Naive thymus-derived CD8-positive, alpha-beta T cell (primary cell): ENCODE data around the gene ARL17A. TPM values are rescaled to one million over a fixed set of nuclear protein-coding genes. Genes with fewer than 3 reads are reported as not detected.
"Not testable (repeated sequence)": the region's sequence is repeated elsewhere in the genome, so short reads cannot be mapped to it uniquely, and the experiment has no call there.

ENCODE experiments used
- ATAC-seq, 2 donors: fragments of 150-1000 bp; cut with Tn5 transposase in 1 of 2; sonication (Bioruptor Pico), chemical (Tn5 transposase) in 1 of 2; 1 replicate in 1 of 2; 2 replicates in 1 of 2; pipeline ENCODE4 v1.10.0; 2021; ENCODE audit warnings: mild to moderate bottlenecking in 2 of 2, moderate library complexity in 2 of 2
- POLR2A ChIA-PET: fragments of 350-600 bp; sonication (Branson Sonifier 250); formaldehyde crosslinking; loops from one replicate; lab custom pipeline; 2021; ENCODE audit warnings: antibody characterized with exemption; lab: Charles Lee
- DNase-seq, 10 donors: peaks; one replicate each; pipeline versions ENCODE4 v3.0.0 to v3.0.0-alpha.2; 2020 to 2022
- H3K27ac Mint-ChIP-seq, 10 donors: one replicate each; pipeline ENCODE4 v1.8.0; 2020 to 2022; ENCODE audit warnings: mild to moderate bottlenecking in 10 of 10, mixed read lengths in 10 of 10, moderate library complexity in 4 of 10, inconsistent platforms in 1 of 10
- H3K27me3 Mint-ChIP-seq, 5 donors: one replicate each; pipeline ENCODE4 v1.8.0; 2021 to 2022; ENCODE audit warnings: mixed read lengths in 5 of 5
- H3K36me3 Mint-ChIP-seq, 3 donors: one replicate each; pipeline ENCODE4 v1.8.0; 2020 to 2022; ENCODE audit warnings: mixed read lengths in 3 of 3, mild to moderate bottlenecking in 2 of 3, inconsistent platforms in 1 of 3
- H3K4me1 Mint-ChIP-seq, 4 donors: one replicate each; pipeline ENCODE4 v1.8.0; 2021 to 2022; ENCODE audit warnings: mixed read lengths in 4 of 4
- H3K4me3 Mint-ChIP-seq, 10 donors: one replicate each; pipeline ENCODE4 v1.8.0; 2020 to 2022; ENCODE audit warnings: mild to moderate bottlenecking in 10 of 10, mixed read lengths in 10 of 10, moderate library complexity in 6 of 10, inconsistent platforms in 1 of 10
- H3K9me3 Mint-ChIP-seq, 9 donors: one replicate each; pipeline ENCODE4 v1.8.0; 2020 to 2022; ENCODE audit warnings: mixed read lengths in 9 of 9, mild to moderate bottlenecking in 3 of 9, inconsistent platforms in 1 of 9, moderate library complexity in 1 of 9
- polyA plus RNA-seq, 3 donors: library from polyadenylated mRNA; unstranded; fragments of 300-500 nt; fragmentation: Illumina TruSeq; gene quantifications; one replicate each; pipeline ENCODE4 v1.2.3, GENCODE V29; 2021
- total RNA-seq, 8 experiments: library from RNA in 2 of 8; stranded (reverse) in 2 of 8; gene quantifications; one replicate each; pipeline ENCODE4 v1.2.3 and lab custom pipeline; 2021 to 2026

The ARL17A gene
- total RNA-seq (10 to 100 TPM; 27.3 to 32.2 TPM), polyA plus RNA-seq (1 to 10 TPM; 5.2 to 9.4 (median 6.4) TPM), total RNA-seq (lab: John Stamatoyannopoulos, UW) (1.5 to 20.7 (median 8.8) reads per million in 6 experiments)

DNA sequence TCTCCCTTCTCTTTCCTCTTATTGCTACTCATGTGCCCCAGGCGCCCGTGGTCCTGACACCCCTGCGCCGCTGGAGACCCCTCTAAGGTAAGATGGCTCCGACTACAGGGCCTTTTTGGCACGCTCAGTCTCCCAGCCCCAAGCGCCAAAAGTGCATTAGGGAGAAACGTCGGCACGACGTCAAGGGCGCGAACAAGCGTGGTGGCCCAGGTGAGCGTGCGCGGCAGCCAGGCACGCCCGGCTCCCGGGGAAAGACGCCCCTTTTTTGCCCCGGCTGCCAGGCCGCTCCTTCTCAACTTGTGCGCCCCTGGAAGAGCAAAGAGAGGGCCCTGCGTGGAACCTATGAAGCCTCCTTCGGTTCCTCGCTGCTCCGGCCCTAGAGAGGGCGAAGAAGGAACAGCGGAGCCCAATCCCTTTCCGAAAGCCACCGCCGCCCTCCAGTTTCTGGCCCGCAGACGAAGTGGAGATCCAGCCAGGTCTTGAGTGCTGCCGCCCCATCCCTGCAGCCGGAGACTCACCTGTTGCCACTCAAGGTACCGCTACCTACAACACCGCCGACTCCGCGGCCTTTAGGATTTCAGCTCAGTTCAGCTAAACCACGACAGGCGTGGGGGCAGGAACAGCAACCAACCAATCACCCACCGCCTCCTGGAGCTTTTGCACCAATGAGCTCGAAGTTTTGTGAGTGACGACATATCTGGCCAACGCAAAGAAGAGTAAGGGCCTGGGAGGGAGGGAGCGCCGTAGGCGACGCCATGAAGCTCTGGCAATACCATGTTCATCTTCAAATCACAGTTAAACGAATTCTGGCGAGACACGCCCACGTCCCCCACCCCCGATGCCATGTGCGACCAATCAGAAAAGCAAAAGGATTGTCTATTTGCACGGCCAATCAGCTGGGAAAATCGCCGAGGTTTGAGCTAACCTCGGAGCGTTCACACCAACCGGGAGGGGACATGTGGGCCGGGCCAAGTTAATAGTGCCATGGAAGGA is at the start of gene ARL17A:
Gene ARL17A (minus strand): TSS at position 609 of the 993 bp plus-strand sequence. CDS start 3,369 bp downstream, outside the sequence.
- ATAC-seq (peak; percentile 83 to 88), DNase-seq (peak; percentile 49 to 94 (median 82))
- H3K27me3 Mint-ChIP-seq, POLR2A ChIA-PET, H3K4me1 Mint-ChIP-seq, H3K9me3 Mint-ChIP-seq, H3K36me3 Mint-ChIP-seq: not testable (repeated sequence)
- peak within 1 kb of the TSS in 9 of 10 donors; percentile 33 to 78 (median 50) for H3K4me3 Mint-ChIP-seq
- peak within 1 kb of the TSS in 2 of 10 donors; percentile 49 to 71 for H3K27ac Mint-ChIP-seq

DNA sequence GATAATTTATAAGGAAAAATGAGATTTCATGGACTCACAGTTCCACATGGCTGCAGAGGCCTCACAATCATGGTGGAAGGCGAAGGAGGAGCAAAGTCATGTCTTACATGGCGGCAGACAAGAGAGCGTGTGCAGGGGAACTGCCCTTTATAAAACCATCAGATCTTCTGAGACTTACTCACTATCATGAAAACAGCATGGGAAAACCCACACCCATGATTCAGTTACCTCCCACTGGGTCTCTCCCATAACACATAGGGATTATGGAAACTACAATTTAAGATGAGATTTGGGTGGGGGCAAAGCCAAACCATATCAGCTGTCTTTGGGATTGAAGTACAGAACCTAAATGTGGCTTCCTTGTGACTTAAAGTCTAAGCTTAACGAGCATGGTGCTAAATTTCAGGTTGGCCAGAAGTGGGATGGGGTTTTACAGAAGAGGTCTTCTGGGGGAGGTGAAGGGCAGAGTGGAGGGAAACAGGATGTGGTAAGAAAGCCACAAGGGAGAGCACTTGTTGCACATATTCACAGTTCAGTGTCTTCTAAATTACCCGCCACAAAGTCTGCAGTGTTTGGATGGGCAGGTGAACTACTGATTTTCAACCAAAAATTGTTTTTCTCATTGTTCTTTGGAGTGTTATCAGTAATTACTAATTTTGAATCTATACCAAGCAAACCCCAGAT is 49.4 kb upstream of the ARL17A start:
- H3K27me3 Mint-ChIP-seq, H3K36me3 Mint-ChIP-seq, H3K27ac Mint-ChIP-seq, H3K9me3 Mint-ChIP-seq, POLR2A ChIA-PET, DNase-seq, H3K4me1 Mint-ChIP-seq, H3K4me3 Mint-ChIP-seq: not testable (repeated sequence)
- ATAC-seq, result peak; percentile 96 to 98

DNA sequence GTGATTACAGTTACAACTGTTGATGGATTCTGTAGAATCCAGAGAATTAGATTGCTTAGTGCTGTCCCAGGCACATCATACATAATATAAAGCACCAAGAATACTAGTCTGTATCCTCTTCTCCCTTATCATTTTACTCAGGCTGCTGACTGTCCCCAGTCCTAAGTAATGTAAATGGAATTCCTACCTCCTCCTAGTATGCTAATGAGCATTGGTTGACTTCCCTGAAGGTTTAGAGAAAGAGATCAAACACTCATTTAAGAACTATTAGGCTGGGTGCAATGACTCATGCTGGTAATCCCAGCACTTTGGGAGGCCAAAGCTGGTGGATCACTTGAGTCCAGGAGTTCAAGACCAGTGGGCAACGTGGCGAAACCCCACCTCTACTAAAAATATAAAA is 48.0 kb upstream of the ARL17A start:
- H3K4me3 Mint-ChIP-seq, POLR2A ChIA-PET, ATAC-seq, H3K36me3 Mint-ChIP-seq, H3K27ac Mint-ChIP-seq, H3K9me3 Mint-ChIP-seq, DNase-seq, H3K4me1 Mint-ChIP-seq, H3K27me3 Mint-ChIP-seq: not testable (repeated sequence)

DNA sequence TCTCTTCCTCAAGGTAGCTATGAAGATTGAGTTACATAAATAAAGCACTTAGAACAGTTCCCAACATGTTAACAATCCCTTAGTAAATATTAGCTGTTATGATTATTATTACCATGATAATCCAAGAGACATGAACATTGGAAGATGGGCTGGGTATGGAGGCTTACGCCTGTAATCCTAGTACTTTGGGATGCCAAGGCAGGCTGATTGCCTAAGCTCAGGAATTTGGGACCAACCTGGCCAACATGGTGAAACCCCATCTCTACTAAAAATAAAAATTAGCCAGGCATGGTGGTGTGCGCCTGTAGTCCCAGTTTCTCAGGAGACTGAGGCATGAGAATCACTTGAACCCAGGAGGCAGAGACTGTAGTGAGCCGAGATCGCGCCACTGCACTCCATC is 45.2 kb upstream of the ARL17A start:
- H3K9me3 Mint-ChIP-seq, H3K4me3 Mint-ChIP-seq, H3K4me1 Mint-ChIP-seq, H3K36me3 Mint-ChIP-seq, ATAC-seq, H3K27ac Mint-ChIP-seq, H3K27me3 Mint-ChIP-seq, DNase-seq, POLR2A ChIA-PET: not testable (repeated sequence)

DNA sequence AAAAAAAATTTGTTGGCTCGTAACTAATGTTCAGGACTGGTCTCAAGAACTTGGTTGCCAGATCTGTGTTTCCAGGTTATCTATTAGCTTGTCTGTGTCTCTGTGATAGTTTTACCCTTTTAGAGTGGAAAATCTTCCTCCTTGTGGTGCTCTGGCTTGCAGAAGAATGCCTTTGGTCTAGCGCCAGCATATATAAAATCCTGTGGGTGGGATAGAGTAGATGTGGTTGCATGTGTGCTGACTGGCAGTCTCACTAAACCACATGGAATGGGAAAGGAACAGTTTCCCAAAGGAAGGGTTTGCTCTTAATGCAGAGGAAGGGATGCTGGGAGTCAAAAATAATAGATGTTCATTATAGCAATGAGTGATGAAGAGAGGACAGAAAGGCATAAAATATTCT is 44.3 kb upstream of the ARL17A start:
- ATAC-seq, H3K36me3 Mint-ChIP-seq, H3K27ac Mint-ChIP-seq, H3K4me3 Mint-ChIP-seq, DNase-seq, H3K9me3 Mint-ChIP-seq, H3K27me3 Mint-ChIP-seq, H3K4me1 Mint-ChIP-seq, POLR2A ChIA-PET: not testable (repeated sequence)

DNA sequence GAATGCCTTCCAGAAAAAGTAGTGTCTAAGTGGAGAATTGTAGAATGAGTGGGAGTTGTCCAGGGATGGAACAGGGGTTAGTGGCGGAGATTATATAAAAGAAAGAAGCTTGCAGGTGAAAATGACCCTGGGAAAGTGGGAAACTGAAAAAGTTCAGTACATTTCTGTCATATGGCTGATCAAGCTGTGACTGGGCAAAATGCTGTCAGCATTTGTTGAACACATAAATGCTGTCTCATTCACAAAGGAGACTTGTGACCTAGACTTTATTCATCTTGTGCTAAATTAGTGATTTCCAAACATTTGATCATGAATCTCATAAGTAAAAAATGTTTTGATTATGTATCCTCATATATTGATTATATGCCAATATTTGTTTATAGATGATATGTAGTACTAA is 39.5 kb upstream of the ARL17A start:
- H3K4me3 Mint-ChIP-seq, H3K9me3 Mint-ChIP-seq, POLR2A ChIA-PET, DNase-seq, H3K27ac Mint-ChIP-seq, H3K36me3 Mint-ChIP-seq, H3K4me1 Mint-ChIP-seq, ATAC-seq, H3K27me3 Mint-ChIP-seq: not testable (repeated sequence)

DNA sequence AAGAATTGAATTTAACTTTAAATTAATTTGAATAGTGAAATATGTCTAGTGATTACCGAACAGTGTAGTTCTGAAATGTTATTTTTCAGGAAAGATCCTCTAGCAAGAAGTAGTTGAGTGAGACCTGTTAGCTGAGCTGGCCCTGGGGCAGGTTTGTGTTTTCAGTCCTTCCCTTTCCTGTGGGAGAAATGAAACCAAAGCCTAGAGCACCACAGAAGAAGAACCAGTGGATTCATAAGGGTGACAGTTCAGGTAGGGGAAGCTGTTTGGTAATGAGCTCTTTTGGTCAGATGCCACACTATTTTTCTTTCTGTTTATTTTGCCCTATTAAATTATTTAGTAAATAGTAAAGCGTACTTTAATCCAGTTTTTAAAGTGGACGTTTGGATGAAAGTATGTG is 37.6 kb upstream of the ARL17A start:
- H3K27me3 Mint-ChIP-seq, ATAC-seq, H3K27ac Mint-ChIP-seq, POLR2A ChIA-PET, DNase-seq, H3K36me3 Mint-ChIP-seq, H3K4me3 Mint-ChIP-seq, H3K9me3 Mint-ChIP-seq, H3K4me1 Mint-ChIP-seq: not testable (repeated sequence)

DNA sequence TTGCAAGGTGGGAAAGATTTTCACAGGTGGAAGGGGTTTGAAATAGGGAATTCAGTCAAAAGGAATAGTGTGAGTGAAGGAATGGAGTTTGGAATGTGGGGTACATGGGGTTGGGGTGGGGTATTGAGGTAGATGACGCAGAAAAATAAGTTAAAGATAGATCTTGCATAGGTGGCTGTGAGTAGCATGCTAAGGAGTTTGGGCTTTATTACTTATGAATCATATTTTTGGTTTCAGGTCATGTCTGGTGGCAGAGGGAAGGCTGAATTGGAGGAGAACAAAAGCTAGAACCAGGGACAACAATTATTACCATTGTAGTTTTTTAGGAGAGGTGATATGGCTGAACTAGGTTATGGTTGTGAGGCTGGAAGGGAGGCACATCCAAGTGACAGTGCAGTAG is 34.4 kb upstream of the ARL17A start:
- H3K27ac Mint-ChIP-seq, POLR2A ChIA-PET, H3K4me3 Mint-ChIP-seq, H3K27me3 Mint-ChIP-seq, DNase-seq, ATAC-seq, H3K36me3 Mint-ChIP-seq, H3K9me3 Mint-ChIP-seq, H3K4me1 Mint-ChIP-seq: not testable (repeated sequence)

DNA sequence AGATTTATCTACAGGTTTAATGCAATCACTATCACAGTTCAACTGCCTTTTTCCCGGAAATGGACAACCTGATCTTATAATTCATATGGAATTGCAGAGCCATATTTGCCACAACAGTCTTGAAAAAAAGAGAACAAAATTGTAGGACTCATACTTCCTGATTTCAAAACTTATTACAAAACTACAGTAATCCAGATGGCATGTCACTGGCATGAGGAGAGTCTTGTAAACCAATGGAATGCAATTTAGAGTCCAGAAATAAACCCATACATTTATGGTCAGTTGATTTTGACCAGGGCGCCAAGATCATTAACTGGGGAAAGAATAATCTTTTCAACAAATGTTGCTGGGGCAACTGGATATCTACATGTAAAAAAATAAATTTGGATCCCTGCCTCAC is 31.8 kb upstream of the ARL17A start:
- POLR2A ChIA-PET, H3K4me1 Mint-ChIP-seq, H3K9me3 Mint-ChIP-seq, H3K4me3 Mint-ChIP-seq, H3K36me3 Mint-ChIP-seq, H3K27ac Mint-ChIP-seq, DNase-seq, H3K27me3 Mint-ChIP-seq, ATAC-seq: not testable (repeated sequence)

DNA sequence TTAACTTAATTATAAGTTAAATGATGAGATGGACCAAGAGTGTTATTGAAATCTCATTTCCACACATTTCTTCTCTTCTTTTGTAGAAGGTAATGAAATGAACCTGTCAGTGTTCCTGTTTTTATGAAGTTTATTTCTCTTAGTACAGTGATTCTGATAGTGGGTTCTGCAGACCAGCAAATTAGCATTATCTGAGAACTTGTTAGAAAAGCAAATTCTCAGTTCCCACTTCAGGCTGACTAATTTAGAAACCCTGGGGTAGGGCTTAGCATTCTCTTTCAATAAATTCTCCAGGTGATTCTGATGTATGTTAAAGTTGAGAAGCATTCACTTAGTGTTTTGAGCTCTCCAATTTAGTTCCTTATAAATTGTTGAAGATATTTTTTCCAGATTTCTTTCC is 23.6 kb upstream of the ARL17A start:
- ATAC-seq, H3K9me3 Mint-ChIP-seq, H3K27me3 Mint-ChIP-seq, H3K4me3 Mint-ChIP-seq, H3K36me3 Mint-ChIP-seq, H3K4me1 Mint-ChIP-seq, POLR2A ChIA-PET, H3K27ac Mint-ChIP-seq, DNase-seq: not testable (repeated sequence)

DNA sequence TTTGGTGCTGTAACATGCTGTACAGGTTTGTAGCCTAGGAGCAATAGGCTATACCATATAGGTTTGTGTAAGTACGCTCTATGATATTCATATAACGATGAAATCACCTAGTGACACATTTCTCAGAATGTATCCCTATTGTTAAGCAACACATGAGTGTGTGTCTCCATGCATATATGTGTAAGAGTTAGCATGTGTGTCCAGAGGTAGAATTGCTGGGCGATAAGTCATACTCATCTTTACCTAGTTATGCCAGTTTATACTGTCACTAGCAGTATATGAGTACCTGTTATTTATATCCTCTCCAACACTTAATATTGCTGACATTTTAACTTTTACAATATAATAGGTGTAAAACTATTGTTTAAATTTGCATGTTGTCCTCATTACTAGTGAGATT is 21.3 kb upstream of the ARL17A start:
- H3K36me3 Mint-ChIP-seq, H3K27ac Mint-ChIP-seq, ATAC-seq, H3K4me3 Mint-ChIP-seq, H3K27me3 Mint-ChIP-seq, POLR2A ChIA-PET, DNase-seq, H3K4me1 Mint-ChIP-seq, H3K9me3 Mint-ChIP-seq: not testable (repeated sequence)

DNA sequence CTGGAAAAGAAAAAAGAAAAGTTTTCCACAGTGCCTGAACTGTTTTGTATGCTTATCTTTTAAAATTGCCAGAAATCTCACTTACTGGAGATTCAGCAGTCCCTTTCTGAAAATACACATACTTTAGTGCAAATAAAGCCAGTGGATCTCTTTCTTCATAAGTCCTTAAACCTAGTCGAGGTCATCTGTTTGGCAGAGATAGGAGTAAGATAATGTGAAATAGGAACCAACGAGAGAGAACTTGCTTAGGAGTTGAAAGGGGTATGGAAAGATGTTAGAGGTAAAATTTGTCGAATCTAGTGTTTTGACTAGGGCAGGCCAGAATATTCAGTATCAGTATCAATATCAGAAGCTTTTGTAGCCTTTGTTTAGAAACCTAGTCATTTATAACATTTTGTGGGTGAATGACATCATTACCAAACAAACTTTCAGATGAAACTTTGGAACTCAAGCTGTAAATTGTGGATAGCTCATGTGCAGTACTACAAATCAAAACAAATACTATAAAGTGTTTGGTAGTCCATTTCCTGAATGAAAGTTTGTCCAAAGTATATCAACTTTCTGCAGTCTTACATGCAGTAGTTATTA is 18.9 kb upstream of the ARL17A start:
- H3K27ac Mint-ChIP-seq, result peak overlapping the region in 1 of 10 donors; percentile 3
- H3K4me1 Mint-ChIP-seq, DNase-seq, ATAC-seq, H3K27me3 Mint-ChIP-seq, POLR2A ChIA-PET, H3K36me3 Mint-ChIP-seq, H3K9me3 Mint-ChIP-seq, H3K4me3 Mint-ChIP-seq: not testable (repeated sequence)

DNA sequence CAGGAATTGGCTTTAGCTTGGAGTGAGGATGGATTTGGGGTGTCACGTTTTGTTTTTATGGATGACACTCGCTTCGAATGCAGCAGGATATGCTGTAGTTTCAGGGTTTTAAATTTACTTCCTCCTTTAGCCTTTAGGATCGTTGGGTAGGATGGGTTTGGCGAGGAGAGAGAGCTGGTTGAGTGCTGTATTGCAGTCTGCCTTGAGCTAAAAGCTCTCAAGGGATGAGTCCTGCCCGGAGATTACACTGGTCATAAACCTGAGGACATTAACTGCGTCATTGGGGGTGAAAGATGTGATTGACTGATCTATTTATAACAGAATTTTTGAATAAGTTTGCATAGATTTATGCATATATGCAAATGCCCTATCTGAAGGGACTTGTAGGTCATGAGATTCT is 11.8 kb upstream of the ARL17A start:
- POLR2A ChIA-PET, H3K27me3 Mint-ChIP-seq, H3K27ac Mint-ChIP-seq, H3K9me3 Mint-ChIP-seq, H3K4me3 Mint-ChIP-seq, H3K36me3 Mint-ChIP-seq, DNase-seq, H3K4me1 Mint-ChIP-seq: not testable (repeated sequence)
- ATAC-seq, result peak; percentile 44 to 55
